Renal cortical epithelial cell (primary cell): ENCODE measurements around the gene CDK11A. TPM values are rescaled to one million over a fixed set of nuclear protein-coding genes. Genes with fewer than 3 reads are reported as not detected.
"Not testable (repeated sequence)": the region's sequence is repeated elsewhere in the genome, so short reads cannot be mapped to it uniquely, and the experiment has no call there.

Experiments used
- DNase-seq: peaks from one replicate; pipeline ENCODE4 v3.0.0-alpha.2; 2011; ENCODE audit warnings: low read depth
- total RNA-seq: library from RNA; depleted of rRNA; stranded (reverse); fragments of >200 nt; gene quantifications from 2 replicates; pipeline ENCODE4 v1.2.3, GENCODE V29; 2014

Gene CDK11A
- total RNA-seq, 1 donor from 2014 or later, result 15.1 TPM

GRCh38 chr1:1726088-1726487 lies 1.9 kb upstream of the CDK11A start:
- not testable (repeated sequence) for DNase-seq

GRCh38 chr1:1721201-1721600 lies 3.0 kb downstream of the CDK11A start:
- DNase-seq, result no peak

GRCh38 chr1:1715109-1715883 lies 8.9 kb downstream of the CDK11A start:
- not testable (repeated sequence) for DNase-seq

- DNase-seq, result not testable (repeated sequence)
These were observed 16.3 kb downstream of the CDK11A start for GRCh38 chr1:1707897-1708296.

- DNase-seq, result not testable (repeated sequence)
These were observed 16.9 kb downstream of the CDK11A start for GRCh38 chr1:1707241-1707640.

- DNase-seq, result not testable (repeated sequence)
These were observed 18.5 kb downstream of the CDK11A start for GRCh38 chr1:1705623-1706022.

- not testable (repeated sequence) for DNase-seq
These were observed 19.7 kb downstream of the CDK11A start for GRCh38 chr1:1704284-1704957.

- DNase-seq, result no peak
These were observed 20.4 kb downstream of the CDK11A start for GRCh38 chr1:1703796-1704195.

- DNase-seq, result not testable (repeated sequence)
These were observed 21.7 kb downstream of the CDK11A start for GRCh38 chr1:1702506-1702905.

GRCh38 chr1:1700557-1700956 lies 23.6 kb downstream of the CDK11A start:
- not testable (repeated sequence) for DNase-seq

GRCh38 chr1:1700067-1700466 lies 24.1 kb downstream of the CDK11A start:
- not testable (repeated sequence) for DNase-seq

- not testable (repeated sequence) for DNase-seq
These were observed 25.1 kb downstream of the CDK11A start for GRCh38 chr1:1699061-1699460.

- DNase-seq, result not testable (repeated sequence)
These were observed 26.6 kb downstream of the CDK11A start for GRCh38 chr1:1697358-1698183.

- not testable (repeated sequence) for DNase-seq
These were observed 27.5 kb downstream of the CDK11A start for GRCh38 chr1:1696431-1697357.

- peak; percentile 63 for DNase-seq
These were observed 31.2 kb downstream of the CDK11A start, which contains the start of gene SLC35E2B for GRCh38 chr1:1692714-1693647. SLC35E2B (minus strand) TSS chr1:1692795; CDS start chr1:1676699, 16,096 bp downstream.

GRCh38 chr1:1692324-1692713 lies 31.8 kb downstream of the CDK11A start:
- peak; percentile 19 for DNase-seq

- DNase-seq, result not testable (repeated sequence)
These were observed 32.7 kb downstream of the CDK11A start for GRCh38 chr1:1691443-1691842.

- DNase-seq, result not testable (repeated sequence)
These were observed 34.6 kb downstream of the CDK11A start for GRCh38 chr1:1689526-1689925.

- DNase-seq, result no peak
These were observed 36.3 kb downstream of the CDK11A start for GRCh38 chr1:1687846-1688245.
